HG03342 (cell line): ENCODE data around the gene SERPINA3.
"Not testable (repeated sequence)": the region's sequence is repeated elsewhere in the genome, so short reads cannot be mapped to it uniquely, and the experiment has no call there.

Experiments used
- ATAC-seq: cut with Tn5 transposase; IDR thresholded peaks from one replicate; pipeline ENCODE4 v1.9.1; 2021; ENCODE audit warnings: mild to moderate bottlenecking, moderate library complexity; ENCODE audit not compliant: unreplicated experiment

The SERPINA3 gene

DNA sequence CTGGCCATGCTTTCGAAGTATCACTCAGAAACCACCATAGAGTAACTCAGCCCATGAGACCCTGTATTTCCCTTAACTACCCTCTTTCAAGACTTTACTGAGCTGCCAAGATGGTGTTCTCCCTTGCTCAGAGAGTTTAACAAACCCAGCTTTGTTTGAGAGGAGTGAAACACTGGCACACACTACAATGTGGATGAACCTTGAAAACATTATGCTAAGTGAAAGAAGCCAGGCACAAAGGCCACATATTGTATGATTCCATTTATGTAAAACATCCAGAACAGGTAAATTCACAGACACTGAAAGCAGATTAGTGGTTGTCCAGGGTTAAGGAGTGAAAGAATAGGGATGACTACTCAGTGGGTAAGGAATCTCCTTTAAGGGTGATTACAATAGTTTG lies 18.9 kb downstream of the SERPINA3 start:
- no peak for ATAC-seq

DNA sequence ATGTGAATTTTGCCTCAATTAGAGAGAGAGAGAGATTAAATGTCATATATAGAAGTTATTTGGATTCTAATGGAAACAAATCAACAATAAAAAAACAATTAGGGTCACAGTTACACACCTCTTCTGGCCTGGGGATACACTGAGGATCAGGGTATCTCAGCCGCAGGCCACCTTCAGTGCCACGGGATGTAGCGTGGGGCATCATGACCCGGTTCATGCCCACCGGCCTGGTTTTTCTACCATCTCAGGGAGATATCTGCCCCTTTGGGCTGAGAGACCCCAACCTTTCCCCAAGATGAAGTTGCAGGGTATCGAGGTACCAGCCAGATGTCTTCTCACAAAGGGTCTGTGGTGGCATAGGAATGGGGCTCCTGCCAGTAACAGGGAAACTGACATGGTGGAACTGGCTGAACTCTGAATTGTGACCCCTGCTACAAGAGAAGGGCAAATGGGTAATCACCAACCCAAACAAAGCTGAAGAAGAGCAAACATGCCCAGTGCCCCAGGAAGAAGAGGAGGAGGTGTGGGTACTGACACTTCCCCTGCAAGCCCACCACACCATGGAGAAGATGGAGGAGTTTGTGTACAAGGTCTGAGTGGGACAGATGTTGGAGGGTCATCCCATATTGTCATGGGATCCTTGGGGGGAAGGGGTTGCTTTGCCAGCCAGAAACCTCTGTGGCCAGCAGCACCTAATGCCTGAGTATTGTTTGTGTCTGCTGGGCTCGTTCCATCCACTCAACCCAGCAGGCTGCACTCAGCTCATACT lies 19.5 kb downstream of the SERPINA3 start:
- no peak for ATAC-seq

DNA sequence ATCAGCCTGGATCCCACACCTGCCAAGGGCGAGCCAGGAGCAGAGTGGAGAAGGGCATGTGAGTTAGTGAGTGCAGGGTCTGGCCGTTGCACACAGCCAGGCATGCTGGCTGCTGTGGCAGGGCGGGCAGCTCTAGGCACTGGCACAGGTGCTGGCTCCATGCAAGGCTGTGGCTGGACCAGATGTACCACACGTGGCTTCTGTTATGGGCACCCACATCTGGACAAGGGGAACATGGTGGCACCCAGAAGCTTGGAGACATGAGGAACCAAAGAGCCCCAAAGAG lies 20.1 kb downstream of the SERPINA3 start:
- ATAC-seq = no peak

DNA sequence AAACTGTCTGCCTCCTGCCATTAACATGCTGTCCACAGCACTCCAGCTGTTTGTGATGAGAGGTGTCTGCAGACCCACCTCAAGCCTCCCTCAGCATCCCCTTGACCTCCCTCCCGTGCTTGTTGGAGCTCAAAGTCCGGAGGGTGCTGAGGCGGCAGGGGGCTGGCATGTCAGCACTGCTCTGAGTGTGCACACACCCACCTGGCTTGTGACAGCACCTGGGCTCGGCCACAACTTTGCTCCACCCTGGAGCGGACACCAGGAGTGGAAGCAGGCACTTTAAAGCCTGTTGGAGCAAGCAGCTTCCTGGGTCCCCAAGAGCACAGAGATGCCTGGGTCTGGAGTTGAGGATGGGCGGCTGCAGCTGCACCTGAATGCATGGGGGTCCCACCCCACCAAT lies 20.9 kb downstream of the SERPINA3 start:
- ATAC-seq = no peak

DNA sequence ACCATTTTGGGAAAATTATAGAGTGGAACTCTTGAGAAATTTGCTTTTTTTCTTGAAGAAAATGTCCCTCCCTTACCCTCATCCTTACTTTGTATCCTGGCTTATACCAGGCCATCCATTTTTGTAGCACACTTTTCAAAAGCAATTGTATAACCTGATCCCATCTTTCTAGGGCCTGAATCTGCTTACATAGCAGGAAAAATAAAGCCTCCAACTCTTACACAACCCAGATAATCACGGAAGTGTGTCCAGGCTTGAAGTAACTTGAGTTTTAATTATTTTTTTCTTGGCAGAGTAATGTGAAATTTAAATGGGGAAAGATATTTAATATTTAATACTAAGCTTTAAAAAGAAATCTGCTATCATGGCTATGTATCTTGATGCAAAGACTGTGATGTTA lies 23.0 kb downstream of the SERPINA3 start:
- ATAC-seq = no peak

DNA sequence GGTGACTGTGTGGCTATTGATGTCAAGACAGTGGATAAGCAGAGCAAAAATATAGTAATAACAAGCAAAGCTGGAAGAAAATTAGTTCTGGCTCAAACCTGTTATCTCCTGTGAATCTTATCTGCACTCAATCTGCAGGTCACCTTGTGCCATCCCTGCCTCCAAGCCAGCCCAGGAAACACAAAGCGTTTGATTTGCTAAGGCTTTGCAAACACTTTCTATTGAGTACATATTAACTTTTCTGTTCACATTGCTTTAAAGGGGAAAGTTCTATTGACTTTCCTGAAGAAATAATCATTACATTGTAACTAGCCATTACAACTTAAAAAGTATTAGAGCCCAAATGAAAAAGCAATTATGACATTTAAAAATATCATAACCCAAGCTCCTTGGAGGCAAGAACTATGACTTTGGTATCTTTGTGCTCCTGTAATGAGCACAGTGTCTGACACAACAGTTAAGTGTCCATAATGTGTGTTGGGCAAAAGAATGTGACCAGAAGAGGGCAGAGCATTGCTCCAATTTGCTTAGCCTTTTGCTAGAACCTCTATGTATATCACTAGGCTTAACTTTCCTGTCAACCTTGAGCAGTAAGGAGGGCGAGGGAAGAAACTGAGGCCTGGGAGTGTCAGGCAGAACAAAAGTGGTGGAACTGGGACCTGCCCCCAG lies 24.7 kb downstream of the SERPINA3 start:
- no peak for ATAC-seq

DNA sequence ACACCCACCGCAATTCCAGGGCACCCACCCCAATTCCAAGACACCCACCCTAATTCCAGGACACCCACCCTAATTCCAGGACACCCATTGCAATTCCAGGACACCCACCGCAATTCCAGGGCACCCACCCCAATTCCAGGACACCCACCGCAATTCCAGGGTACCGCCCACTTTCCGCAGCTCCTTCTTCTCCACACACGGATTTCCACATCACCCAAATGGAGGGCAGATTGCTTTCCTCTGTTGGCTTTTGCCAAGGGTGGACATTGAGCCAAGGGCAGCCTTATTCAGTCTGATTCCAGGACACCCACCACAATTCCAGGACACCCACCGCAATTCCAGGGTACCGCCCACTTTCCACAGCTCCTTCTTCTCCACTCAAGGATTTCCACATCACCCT lies 25.6 kb downstream of the SERPINA3 start:
- ATAC-seq = not testable (repeated sequence)

DNA sequence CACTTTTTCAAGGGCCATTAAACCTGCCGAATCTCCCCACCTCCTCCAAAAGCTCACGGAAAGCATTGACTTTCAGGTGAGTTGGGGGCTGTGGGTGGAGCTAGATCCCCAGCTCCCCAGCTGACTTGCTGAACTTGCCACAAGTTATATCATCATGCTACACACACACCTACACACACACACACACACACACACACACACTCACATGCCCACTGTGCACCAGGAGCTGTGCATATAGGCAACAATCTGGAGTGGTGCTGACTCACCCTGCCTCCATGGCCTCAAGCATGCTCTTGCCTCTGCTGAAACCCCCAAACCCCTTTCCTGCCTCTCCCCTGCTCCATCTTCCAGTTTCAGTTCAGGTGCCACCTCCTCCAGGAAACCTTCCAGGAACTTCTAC lies 26.1 kb downstream of the SERPINA3 start:
- no peak for ATAC-seq

DNA sequence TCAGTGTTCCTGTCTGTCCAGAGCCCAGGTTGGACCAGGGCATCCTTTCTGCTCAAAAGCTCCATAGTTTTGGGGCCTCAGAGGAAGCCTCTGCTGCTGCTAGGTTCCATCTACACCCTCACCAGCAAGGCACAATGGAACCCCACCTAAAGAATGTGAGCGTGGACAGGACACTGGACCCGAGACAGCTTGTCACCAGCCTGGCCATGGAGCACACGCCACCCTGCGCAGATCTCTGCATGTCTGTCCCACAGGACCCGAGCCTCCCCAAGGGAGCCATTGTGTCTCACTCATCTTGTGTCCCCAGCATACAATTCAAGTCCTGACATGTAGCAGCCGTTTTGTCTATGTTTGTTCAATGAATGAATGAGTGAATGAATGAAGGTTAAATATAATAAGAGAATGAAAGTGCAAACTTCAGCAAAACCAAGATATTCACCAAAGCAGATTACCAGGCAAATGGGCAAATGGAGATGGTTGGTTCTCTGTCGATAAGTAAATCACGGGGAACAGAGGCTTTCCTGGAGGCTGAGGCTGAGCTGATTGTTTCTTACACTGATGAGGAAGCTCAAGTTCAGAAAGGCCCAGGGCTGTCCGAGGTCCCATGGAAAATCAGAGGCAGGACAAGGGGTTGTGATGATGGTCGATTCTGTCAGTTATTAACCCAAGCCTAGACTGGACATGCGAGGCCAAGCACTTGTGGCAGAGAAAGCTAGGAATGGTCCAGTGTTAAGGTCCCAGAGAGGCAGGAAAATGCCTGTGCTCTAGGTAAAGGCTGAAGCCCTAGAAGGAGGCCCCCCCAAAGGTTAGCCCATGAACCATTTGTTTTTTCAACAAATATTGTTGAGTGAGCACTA lies 27.0 kb downstream of the SERPINA3 start:
- no peak for ATAC-seq

DNA sequence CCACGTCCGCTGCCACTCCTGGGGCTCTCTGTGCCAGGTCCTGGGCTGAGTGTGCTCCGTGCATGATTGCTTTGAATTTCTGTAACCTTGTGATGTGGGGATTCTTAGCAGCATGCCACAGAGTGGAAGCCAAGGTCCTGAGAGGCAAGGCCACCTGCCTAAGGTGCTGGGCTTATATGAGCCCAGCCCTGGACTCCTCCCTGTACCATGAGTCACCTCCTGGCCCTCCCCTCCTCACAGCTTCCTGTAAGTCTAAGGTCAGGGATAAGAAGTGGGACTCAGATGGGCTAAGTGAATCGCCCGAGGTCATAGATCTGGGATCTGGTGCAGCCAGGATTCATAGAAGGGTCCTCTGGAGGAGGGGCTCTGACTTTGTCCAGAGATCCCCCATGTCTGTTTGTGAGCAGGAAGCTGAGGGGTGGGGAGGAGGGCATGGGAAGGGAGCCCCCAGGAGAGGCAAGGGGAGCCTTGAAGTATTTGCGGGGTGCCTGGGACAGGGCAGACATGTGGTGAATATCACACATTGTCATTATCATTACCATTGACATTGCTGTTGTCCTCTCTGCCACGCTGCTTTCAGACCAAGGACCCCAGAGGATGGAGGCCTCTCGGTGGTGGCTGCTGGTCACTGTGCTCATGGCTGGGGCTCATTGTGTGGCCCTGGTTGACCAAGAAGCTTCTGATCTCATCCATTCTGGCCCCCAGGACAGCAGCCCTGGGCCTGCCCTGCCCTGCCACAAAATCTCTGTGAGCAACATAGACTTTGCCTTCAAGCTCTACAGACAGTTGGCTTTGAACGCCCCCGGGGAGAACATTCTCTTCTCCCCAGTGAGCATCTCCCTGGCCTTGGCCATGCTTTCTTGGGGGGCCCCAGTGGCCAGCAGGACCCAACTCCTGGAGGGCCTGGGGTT lies 28.8 kb downstream of the SERPINA3 start:
- no peak for ATAC-seq

DNA sequence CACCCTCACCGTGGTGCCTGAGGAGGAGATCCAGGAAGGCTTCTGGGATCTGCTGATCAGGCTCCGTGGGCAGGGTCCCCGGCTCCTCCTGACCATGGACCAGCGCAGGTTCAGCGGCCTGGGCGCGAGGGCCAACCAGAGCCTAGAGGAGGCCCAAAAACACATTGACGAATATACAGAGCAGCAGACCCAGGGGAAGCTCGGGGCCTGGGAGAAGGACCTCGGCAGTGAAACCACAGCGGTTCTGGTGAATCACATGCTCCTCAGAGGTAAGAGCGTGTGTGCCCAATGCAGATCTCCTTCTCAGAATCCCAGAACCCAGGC lies 29.4 kb downstream of the SERPINA3 start:
- ATAC-seq = no peak

DNA sequence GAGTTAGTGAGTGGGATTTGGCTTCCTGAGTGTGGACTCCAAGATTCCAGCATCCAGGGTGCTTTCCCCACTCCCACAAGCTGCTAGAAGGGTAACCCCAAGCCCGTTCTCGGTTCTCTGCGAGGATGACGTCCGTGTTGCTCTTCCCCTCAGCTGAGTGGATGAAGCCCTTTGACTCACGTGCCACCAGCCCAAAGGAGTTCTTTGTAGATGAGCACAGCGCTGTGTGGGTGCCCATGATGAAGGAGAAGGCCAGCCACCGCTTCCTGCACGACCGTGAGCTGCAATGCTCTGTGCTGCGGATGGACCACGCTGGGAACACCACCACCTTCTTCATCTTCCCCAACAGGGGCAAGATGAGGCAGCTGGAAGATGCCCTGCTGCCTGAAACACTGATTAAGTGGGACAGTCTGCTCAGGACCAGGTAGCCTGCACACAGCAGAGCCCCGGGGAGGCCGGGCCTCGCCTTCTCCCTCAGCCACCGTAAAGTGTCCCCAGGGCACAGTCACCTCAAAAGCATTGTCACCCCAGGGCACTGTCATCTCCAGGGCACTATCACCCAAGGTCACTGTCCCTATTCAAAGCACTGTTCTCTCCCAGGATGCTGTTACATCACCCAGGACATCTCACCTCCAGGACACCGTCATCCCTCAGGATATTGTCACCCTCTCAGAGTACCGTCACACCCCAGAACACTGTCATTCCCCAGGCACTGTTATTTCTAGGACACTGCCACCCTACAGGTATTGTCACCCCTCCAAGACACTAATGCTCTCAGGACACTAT lies 31.3 kb downstream of the SERPINA3 start:
- ATAC-seq = no peak

DNA sequence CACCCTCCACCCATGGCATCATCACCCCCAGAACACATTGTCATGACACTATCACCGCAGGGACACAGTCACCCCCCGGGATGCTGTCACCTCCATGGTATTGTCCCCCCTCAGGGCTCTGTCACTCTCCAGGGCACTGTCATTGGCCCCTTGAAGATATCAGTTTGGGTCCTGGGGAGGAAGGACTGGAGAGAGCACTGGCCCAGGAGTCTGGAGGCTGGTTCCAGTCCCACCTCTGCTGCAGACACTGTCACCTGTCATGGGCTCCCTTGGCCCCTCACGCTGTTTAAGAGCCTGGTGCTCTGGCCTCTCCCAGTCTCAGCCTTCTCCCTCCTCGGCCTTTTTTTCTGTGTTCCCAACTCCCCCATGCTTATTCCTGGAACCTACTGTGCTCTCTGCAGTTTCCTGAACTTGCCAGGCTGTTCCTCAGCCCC lies 31.9 kb downstream of the SERPINA3 start:
- ATAC-seq = no peak

DNA sequence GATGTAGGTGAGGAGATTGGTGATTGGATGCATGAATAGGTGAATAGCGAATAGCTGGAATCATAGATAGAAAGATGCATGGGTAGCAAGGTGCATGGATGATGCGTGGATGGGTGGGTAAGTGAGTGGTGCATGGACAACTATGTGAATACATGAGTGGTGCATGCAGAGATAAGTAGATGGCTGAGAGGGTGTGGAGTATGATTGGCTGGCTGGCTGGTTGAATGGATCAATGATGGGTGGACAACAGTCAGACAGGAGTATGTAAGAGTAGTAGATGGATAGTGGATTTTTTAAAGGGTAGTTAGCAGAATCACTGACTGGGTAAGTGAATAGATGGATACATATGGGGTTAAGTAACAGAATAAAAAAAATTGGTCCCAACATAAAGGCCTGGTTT lies 33.9 kb downstream of the SERPINA3 start:
- ATAC-seq = no peak

DNA sequence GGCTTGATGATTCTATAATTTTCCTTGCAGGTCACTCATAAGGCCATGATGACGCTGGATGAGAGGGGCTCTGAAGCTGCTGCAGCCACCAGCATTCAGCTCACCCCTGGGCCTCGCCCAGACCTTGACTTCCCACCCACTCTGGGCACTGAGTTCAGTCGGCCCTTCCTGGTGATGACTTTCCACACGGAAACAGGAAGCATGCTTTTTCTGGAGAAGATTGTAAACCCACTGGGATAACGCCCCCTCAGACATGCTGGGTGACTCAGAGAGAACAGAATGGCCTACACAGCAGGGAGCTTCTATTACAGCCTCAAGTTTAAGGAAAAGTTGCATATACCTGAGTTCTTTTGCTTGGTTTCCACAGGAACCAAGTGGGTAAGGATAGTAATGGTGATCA lies 34.3 kb downstream of the SERPINA3 start:
- no peak for ATAC-seq

DNA sequence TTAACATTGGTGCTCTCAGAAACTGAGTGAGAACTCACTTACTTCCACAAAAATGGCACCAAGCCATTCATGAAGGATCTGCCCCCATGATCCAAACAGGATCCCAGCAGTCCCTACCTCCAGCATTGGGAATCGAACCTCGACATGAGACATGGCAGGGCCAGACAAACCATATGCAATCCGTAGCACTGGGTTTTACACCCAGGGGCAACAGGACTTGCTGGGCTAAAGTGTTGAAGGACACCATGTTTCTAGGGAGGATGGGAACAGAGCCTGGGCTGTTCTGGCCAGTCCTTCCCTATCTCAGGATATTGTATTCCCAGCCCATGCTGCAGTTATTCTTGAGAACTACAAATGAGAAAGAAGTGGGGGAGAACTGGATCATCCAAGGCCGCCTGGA lies 36.6 kb downstream of the SERPINA3 start:
- no peak for ATAC-seq

DNA sequence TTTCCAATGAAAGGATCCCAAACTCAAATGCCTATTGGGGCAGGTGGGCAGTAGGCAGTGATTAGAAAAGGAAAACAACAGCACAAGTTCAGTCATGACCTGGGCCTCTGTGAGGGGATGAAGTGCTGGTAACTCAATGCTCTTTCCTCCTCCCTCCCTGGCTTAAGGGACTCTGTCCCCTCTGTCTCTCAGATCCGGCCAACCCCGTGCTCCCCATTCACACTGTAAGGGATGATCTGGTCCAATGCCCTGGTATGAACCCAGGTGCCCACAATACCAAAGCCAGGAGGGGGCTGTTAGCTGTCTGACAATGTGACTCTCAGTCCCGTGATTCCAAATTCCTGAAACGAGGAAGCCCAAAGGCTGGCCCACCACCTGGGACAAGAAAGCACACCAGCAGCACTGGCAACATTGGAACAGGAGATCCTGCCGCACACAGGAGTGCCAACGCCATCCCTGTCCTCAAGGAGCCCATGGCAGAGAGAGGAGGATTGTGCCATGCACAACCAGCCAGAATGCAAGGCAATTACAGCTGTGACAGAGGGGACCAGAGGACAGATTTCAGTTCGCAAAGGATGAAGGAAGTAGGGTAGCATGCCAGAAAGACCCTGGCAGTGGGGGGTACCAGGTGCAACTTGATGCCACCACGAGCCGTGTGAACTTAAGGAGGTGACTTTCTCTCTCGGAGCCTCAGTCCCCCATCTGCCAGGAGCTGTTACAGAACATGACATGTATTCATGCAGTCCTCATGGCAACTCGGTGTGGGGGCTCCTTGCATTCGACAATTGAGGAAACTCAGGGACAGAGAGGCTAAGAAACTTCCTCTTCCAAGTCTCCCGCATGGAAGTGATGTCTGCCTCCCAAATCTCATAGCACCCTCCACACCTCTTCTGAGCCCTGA lies 37.6 kb downstream of the SERPINA3 start:
- ATAC-seq = no peak

DNA sequence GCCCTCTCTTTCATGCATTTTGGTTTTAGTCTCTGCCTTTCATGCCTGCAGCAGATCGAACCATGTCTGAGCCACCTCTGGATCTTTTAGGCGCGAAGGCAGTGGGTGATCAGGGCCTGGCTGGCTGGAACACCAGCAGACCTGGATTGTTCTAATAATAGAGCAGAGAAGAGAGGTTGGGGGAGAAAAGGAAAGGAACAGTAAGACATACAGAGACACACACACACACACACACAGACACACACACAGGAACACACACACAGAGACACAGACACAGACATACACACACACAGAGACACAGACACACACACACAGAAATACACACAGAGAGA lies 38.2 kb downstream of the SERPINA3 start:
- ATAC-seq = no peak
